ENCODE data around the gene NLRP6. TPM values are rescaled to one million over a fixed set of nuclear protein-coding genes. Genes with fewer than 3 reads are reported as not detected.
"Not testable (repeated sequence)": the region's sequence is repeated elsewhere in the genome, so short reads cannot be mapped to it uniquely, and the experiment has no call there.

Gene NLRP6
- total RNA-seq, 1 donor from 2014 or later = not detected

GRCh38 chr11:307766-308708 is 29.8 kb downstream of the NLRP6 start, which contains the start of gene IFITM2:
Gene IFITM2 (plus strand): TSS chr11:307816. CDS start chr11:308193, 377 bp downstream.
- DNase-seq (ENCODE audit: low read depth) = peak; percentile 77

GRCh38 chr11:308740-309665 is 30.8 kb downstream of the NLRP6 start:
- DNase-seq (ENCODE audit: low read depth) = not testable (repeated sequence)

GRCh38 chr11:309979-310572 is 31.9 kb downstream of the NLRP6 start:
- not testable (repeated sequence) for DNase-seq (ENCODE audit: low read depth)

GRCh38 chr11:311013-311748 is 33.0 kb downstream of the NLRP6 start:
- DNase-seq (ENCODE audit: low read depth) = not testable (repeated sequence)

DNA sequence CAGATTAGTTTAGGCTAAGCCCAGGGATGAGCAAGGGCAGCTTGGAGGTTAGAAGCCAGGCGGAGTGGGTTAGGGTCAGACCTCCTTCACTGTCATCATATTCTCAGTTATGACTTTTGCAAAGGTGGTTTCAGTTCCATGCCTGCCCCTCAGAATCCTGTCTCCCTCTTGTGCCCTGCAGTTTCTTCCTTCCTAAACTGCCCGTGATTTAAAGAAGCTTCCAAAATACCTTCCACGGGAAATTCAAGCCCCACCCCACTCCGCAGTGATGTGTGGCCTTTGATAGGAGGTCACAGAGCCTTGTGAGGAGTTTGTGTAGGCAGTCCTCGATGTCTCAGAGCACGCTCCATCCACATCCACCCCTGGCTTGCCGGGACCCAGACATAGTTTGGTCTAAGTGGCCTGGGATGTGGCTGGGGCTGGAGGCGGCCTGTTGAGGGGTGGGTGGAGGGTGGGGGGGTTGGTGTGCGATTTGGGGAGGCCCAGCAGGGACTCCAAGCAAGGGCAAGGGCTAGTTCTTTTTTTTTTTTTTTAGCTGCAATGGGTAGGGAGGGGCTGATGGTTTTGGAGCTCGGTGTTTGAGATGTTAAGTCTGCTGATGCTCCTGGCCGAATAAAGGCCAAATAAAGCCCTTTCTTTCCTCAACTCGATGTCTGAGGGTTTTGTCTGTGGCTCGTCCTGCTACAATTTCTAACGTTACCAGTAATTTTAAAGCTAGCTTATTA is 34.0 kb downstream of the NLRP6 start:
- no peak for DNase-seq (ENCODE audit: low read depth)

- no peak for DNase-seq (ENCODE audit: low read depth)
These were observed 35.1 kb downstream of the NLRP6 start for GRCh38 chr11:313304-313786.

DNA sequence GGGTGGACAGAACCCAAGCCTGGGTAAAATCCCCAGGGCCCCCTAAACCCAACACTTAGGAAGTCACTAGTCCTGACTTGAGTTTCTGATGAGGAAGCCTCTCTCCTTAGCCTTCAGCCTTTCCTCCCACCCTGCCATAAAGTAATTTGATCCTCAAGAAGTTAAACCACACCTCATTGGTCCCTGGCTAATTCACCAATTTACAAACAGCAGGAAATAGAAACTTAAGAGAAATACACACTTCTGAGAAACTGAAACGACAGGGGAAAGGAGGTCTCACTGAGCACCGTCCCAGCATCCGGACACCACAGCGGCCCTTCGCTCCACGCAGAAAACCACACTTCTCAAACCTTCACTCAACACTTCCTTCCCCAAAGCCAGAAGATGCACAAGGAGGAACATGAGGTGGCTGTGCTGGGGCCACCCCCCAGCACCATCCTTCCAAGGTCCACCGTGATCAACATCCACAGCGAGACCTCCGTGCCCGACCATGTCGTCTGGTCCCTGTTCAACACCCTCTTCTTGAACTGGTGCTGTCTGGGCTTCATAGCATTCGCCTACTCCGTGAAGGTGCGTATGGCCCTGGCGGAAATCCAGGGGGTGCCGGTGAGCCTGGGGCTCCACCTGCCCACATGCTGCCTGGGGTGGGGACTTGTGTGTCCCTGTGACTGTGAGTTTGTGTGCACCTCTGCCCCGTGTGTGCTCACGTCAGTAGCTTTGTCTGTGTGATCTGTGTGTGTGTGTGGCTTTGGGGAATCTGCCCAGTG is 35.8 kb downstream of the NLRP6 start, which contains the start of gene IFITM1:
IFITM1 (plus strand) TSS at position 254 of the 767 bp plus-strand sequence; CDS start at position 385, 131 bp downstream.
- DNase-seq (ENCODE audit: low read depth) = peak; percentile 87

DNA sequence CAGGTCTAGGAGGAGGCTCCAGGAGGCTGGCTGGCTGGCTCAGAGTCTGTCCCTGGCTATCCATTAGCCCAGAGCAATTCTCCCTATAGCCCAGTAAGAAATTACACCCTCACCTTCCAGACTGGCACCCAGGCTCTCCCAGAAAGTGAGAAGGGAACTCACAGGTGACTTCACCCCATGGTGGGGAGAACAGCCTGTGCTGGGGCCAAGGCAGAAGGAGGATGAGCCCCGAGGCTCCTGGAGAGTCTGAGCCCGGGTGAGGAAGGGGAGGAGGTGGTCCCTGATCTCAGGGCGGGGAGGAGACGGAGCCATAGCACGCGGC is 36.3 kb downstream of the NLRP6 start:
- DNase-seq (ENCODE audit: low read depth) = not testable (repeated sequence)

- DNase-seq (ENCODE audit: low read depth) = no peak
These were observed 36.9 kb downstream of the NLRP6 start for GRCh38 chr11:315051-315481.

DNA sequence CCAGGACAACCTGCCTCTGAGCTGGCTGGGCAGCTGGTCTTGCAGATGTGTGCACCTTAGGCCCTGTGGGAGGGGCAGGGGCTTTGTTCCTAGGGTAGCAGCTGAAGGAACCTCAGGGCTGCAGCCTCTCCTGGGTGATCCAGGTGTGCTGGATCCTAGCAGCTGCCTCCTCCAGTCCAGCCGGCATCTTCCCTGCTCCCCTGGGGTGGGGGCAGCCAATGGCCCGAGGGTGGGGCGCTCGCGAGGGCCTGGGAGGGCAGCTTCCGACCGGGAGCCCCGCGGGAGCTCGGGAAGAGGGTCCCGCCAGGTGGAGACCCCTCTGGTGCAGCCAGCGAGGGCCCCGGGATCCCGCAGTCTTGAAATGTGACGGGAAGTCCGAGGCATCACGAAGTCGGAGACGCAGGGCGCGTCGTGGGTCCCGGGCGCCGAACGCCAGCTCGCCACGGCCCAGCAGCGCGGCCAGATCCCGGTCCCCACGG is 37.3 kb downstream of the NLRP6 start:
- no peak for DNase-seq (ENCODE audit: low read depth)

- DNase-seq (ENCODE audit: low read depth) = no peak
These were observed 38.0 kb downstream of the NLRP6 start for GRCh38 chr11:316031-316701.

DNA sequence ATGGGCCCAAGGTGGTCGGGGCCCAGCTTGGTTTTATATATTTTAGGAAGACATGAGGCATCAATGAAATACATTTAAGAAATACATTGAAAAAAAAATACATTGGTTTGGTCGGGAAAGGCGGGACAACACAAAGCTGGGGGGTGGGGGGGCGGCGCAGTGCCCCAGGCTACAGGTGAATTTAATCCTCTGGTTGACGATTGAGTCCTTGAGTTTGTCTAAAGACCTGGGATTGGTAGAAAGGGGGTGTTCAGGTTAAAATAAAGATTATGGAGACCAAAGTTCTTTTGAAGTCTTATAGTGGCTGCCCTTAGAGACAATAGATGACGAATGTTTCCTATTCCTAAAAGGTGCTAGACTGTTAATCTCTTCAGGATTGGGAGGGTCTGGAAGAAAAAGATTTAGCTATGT is 38.7 kb downstream of the NLRP6 start:
- DNase-seq (ENCODE audit: low read depth) = no peak

DNA sequence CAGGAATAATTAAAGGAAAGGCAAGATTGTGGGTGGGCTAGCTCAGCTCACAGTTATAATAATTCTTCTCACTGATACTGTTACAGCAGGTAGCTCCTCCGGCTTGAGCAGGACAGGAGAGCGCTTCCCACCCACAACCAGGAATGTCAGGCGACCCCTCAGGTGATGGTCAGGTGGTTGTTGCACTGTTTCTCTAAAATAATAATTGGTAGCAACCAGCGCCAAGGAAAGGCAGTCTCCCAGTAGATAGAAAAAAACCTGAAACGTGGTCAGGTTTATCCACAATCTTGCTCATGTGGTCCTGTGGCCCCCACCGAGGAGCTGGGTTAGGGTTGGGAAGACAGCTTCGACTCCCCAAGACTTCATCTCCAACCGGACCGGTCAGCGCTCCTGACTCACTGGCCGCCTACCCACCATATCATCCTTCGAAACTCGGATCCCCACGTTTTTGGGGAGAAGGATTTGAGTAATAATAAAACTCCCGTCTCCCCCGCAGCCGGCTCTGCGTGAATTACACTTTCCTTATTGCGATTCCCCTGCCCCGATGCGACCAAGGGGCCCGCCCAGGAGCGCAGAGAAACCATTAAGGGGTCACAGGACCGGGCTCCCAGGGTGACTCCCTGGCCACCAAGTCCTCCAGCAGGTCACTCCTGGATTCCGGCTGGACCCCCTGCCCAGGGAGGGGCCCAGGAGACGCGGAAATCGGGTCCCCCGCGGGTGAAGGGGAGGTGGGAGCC is 39.6 kb downstream of the NLRP6 start:
- not testable (repeated sequence) for DNase-seq (ENCODE audit: low read depth)

DNA sequence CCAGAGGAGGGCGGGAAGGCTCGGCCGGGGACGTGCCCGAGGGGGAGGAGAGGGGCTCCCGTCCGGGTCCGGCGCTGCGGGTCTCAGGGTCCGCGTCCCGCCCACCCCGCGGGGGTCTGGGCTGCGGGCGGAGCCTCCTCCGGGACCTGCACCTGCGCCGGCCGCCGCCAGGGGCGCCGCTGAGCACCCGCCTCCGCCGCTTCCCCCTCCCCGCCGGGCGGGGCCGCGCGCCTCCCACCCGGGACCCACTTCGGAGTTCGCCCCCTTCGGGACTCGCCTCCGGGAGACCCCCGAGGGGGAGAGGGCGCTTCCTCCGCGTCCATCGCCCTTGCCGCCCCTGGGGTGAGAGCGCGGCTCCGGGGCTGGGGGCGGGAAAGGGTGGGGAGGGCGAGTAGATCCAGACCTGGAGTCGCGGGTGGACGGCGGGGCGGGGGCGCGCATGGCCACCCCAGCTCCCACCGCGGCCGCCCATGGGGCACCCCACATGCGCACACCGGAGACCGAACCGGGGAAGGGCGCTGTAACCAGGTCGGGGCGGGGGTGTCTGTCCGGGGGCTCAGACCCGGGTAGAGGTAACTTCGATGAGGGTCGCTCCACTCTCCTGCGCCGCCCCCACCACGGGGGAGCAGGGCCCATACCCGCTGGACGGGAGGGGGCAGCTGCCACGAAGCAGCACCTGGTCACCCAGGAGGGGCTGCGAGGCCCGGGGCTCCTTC is 40.4 kb downstream of the NLRP6 start:
- not testable (repeated sequence) for DNase-seq (ENCODE audit: low read depth)

DNA sequence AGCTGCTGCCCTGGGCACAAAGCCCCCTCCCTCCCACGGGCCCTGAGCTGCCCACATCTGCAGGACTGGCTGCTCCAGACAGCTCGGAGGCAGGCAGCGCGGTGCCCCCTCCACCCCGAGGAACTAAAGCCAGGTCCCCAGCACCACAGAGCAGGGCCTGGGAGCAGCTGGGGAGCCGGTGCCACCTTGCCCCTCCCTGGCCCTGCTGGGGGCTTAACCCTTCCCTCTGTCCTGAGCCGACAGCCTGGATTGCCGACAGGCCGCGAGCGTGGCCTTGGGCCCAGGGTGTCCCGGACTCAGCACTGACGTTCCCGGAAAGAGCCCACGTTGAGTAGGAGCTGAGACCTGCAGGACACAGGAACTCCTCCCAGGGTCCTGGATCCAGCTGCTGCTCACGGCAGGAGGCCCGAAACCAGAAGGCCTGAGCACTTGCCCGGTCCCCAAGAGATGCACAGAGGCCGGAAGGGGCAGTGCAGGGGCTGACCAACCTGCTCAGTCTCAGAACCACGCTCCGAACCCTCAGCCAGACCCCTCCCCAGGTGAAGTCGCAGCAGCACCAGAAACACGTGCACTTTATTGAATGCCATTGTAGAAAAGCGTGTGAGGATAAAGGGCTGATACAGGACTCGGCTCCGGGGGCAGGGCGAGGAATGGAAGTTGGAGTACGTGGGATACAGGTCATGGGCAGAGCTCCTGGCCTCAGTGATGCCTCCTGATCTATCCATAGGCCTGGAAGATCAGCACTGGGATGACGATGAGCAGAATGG is 41.1 kb downstream of the NLRP6 start:
- not testable (repeated sequence) for DNase-seq (ENCODE audit: low read depth)

DNA sequence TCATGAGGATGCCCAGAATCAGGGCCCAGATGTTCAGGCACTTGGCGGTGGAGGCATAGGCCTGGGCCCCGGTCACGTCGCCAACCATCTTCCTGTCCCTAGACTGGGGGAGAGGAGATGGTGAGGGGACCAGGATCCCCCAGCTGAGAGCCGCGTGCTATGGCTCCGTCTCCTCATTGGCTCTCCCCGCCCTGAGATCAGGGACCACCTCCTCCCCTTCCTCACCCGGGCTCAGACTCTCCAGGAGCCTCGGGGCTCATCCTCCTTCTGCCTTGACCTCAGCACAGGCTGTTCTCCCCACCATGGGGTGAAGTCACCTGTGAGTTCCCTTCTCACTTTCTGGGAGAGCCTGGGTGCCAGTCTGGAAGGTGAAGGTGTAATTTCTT is 41.7 kb downstream of the NLRP6 start:
- not testable (repeated sequence) for DNase-seq (ENCODE audit: low read depth)

DNA sequence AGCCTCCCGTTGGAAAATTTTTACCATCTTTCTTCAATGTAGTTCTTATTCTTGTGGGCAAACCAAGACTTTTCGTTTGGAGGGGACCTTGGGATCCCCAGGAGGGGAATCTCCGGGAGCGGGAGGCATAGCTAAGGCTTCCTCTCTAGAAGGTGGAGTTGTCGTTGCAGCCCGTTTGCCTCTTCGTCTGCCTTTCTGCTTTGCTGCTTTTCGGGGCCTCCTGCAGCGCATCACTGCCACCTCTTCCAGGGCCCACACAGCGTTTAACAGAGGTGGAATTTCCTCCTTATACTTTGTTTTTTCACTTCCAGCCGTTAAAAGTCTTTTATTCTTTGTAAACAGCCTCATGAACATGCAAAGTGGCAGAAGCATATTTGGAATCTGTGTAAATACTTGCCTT is 45.9 kb downstream of the NLRP6 start:
- no peak for DNase-seq (ENCODE audit: low read depth)
